HG03342 (cell line): ENCODE data around the gene ZDBF2.
"Not testable (repeated sequence)": the region's sequence is repeated elsewhere in the genome, so short reads cannot be mapped to it uniquely, and the experiment has no call there.

Source experiments
- ATAC-seq: cut with Tn5 transposase; IDR thresholded peaks from one replicate; pipeline ENCODE4 v1.9.1; 2021; ENCODE audit warnings: mild to moderate bottlenecking, moderate library complexity; ENCODE audit not compliant: unreplicated experiment

ZDBF2 gene

GRCh38 chr2:206323033-206323432 is 48.6 kb downstream of the ZDBF2 start:
- ATAC-seq, result no peak

- ATAC-seq, result no peak
Observed at GRCh38 chr2:206323486-206323885, 49.0 kb downstream of the ZDBF2 start.

- ATAC-seq, result no peak
Observed at GRCh38 chr2:206324869-206325268, 50.4 kb downstream of the ZDBF2 start.

- no peak for ATAC-seq
Observed at GRCh38 chr2:206328974-206329373, 54.5 kb downstream of the ZDBF2 start.

DNA sequence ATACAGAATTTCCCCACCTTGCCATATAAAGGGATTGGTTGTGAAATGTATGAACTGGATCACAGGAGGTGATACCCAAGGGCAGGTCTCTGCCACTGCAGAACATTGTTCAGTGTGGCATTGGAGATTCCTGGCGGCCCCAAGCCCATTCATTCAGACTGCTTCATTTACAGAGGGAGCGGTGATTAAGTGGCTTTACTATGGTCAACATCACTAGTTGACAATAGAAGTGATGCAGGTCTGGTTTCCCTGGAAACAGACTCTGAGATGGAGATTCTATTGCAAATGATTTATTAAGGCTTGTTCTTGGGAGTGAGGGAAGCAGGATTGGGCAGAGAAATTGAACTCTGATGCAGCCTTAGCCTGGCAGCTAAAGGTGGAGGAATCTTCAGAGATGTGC is 62.4 kb downstream of the ZDBF2 start:
- ATAC-seq, result no peak

DNA sequence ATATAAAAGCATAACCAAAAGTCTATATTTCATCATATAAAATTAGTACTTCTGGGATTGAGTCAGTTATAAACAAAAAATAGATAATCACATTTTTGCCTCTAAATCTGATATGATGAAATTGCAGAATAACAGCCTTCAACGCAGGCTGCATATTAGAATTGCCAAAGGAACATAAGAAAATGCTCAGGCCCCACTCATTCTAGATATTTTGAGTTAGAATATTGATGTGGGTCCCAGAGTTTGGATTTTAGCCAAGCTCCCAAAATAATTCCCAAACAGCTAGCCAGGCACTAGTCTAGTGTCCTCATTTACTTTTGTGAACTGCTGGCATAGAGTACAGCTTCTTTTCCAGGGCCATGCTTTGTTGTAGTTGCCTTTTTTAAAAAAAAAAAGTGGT is 63.5 kb downstream of the ZDBF2 start:
- no peak for ATAC-seq

DNA sequence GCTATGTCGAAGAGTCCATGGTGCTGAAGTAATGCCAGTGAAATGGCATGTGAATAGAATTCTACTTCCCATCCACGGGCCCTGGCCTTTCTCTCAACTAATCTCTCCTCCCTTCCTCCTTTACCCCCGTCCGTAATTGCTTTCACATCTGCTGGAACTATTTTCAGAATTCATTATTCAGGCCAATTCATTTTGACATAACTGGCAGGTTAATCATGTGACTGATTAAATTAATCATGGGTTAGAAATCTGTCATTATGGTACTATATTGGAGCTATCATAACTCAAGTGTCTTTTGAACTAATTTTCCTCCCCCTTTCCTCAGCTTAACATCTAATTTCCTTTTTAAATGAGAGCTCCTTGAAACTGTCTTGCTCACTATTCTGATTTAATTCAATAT is 66.9 kb downstream of the ZDBF2 start:
- ATAC-seq, result no peak

- no peak for ATAC-seq
Observed at GRCh38 chr2:206343144-206343543, 68.7 kb downstream of the ZDBF2 start.

GRCh38 chr2:206343816-206344215 is 69.4 kb downstream of the ZDBF2 start:
- no peak for ATAC-seq

- ATAC-seq, result no peak
Observed at GRCh38 chr2:206345606-206346005, 71.1 kb downstream of the ZDBF2 start.

DNA sequence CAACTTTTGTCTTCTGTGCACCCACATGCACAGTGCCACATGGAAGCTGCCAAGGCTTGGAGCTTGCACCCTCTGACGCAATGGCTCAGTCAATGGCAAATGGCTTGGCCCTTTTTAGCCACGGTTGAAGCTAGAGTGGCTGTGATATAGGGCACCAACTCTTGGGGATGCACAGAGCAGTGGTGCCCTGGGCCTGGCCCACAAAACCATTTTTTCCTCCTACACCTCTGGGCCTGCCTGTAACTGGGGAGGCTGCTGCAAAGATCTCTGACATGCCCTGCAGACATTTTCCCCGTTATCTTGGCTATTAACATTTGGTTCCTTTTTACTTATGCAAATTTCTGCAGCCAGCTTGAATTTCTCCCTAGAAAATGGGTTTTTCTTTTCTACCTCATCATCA is 74.9 kb downstream of the ZDBF2 start:
- no peak for ATAC-seq

DNA sequence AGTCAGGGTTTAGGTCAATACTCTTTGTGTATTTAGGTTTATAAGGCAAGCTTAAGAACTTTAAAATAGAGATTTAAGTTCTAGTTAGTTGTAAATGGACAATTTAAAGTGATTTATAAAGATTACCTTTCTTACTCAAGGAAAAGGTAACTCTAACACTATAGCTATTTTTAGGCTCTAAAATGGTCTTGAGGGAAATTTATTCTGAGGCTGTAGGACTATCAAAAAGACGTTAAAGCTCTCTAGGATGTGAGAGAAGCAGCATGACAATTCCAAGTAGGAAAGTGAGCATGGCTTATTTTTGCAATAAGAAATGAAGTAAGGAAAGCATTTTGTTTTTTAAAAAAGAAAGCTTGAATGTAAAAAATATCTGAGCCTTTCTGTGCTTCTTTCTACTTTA is 78.1 kb downstream of the ZDBF2 start:
- ATAC-seq, result no peak

- ATAC-seq, result peak; percentile 66
Observed at GRCh38 chr2:206353685-206354084, 79.2 kb downstream of the ZDBF2 start.

DNA sequence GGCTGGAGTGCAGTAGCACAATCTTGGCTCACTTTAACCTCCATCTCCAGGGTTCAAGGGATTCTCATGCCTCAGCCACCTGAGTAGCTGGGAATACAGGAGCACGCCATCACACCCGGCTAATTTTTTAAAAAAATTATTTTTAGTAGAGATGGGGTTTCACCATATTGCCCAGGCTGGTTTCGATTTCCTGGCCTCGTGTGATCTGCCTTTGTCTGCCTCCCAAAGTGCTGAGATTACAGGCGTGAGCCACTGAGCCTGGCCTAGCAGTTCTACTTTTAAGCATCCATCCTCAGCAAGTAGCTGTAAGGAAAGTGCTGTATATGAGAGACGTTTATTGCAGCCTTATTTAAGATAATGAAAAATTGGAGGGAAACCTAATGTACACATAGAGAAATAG is 79.7 kb downstream of the ZDBF2 start:
- peak; percentile 46 for ATAC-seq

- not testable (repeated sequence) for ATAC-seq
Observed at GRCh38 chr2:206356840-206357239, 82.4 kb downstream of the ZDBF2 start.

DNA sequence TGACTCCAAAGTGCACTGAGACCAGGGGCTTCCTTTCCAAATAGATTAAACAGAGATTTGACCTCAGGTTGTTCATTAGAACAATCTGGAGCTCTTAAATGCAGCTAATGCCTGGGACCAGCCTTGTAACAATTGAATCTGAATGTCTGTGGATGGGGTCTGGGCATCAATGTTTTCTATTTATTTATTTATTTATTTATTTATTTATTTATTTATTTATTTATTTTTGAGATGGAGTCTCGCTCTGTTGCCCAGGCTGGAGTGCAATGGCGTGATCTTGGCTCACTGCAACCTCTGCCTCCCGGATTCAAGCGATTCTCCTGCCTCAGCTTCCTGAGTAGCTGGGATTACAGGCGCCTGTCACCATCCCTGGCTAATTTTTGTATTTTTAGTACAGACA is 86.4 kb downstream of the ZDBF2 start:
- not testable (repeated sequence) for ATAC-seq

GRCh38 chr2:206361407-206362045 is 87.1 kb downstream of the ZDBF2 start:
- ATAC-seq, result peak; percentile 81
